A204.1 (cell line): Measurements from ENCODE around the gene OGFR.

ENCODE experiments used
- FAIRE-seq: peaks from 2 replicates; lab custom pipeline; 2012; peaks lifted over from hg19 to GRCh38; lab: Jason Lieb, UNC

OGFR gene

GRCh38 chr20:62784497-62784896 lies 20.1 kb upstream of the OGFR start:
- no peak for FAIRE-seq

DNA sequence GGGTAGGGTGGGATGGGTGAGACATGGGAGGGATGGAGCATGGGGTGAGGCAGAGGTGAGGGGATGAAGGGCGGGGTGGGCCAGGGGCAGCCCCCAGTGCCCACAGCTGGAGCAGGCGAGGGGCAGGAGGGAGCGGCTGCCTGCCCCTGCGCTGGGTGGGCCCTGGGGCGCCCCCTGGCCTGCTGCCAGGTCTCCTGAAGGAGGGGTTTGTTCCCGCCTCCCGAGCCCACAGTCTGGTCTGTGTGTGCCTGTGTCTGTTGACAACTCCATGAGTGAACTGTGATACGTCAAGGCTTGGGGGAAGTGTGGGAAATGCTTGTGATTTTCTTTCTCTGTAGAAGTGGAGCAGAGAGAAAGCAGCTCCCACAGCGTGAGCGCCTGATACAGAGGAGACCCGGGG lies 19.2 kb upstream of the OGFR start:
- no peak for FAIRE-seq

DNA sequence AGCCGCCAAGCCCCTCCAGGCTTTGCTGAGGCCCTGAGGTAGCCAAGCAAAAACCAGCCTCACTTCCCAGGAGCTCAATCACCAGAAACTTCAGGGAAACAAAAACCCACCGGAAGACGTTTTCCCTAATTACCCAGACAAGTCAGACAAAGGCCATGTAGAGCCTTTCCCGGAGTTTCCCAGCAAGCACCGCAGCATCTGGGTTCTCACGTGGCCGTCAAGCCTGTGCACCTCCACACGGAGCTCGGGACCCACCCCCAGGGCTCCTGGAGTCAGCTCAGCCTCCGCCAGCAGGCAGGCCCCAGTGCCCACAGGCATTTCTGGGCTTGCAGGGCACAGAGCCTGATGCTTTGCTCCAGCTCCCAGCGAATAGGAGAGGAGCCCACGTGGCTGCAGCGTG lies 18.5 kb upstream of the OGFR start:
- FAIRE-seq = no peak

DNA sequence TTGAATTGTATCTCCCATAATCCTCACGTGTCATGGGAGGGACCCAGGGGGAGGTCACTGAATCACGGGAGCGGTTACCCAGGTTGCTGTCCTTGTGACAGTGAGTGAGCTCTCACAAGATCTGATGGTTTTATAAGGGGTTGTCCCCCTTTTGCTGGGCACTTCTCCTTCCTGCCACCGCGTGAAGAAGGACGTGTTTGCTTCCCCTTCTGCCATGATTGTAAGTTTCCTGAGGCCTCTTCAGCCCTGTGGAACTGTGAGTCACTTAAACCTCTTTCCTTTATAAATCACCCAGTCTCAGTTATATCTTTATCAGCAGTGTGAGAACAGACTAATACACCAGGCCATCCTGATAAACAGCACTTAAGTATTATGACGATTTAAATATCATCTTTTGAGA lies 17.3 kb upstream of the OGFR start:
- no peak for FAIRE-seq

- FAIRE-seq = no peak
Observed at GRCh38 chr20:62787866-62788265, 16.8 kb upstream of the OGFR start.

DNA sequence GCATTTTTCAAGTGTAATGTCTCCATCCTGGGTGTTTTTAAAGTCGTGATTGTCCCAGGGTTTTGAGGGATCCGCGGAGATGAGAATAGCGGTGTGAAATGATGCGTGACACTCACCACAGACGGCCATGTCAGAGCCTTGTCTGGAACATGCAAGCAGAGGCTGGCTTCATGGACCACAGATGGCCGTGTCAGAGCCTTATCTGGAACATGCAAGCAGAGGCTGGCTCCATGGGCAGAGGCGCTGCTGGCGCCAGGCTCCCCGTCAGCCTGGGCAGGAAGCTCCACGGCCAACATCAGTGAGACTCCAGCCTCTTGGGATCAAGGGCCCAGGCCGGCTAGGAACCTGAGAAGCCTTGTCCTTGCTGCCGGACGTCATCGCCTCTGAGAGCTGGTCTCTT lies 16.0 kb upstream of the OGFR start:
- no peak for FAIRE-seq

- no peak for FAIRE-seq
Observed at GRCh38 chr20:62790075-62790474, 14.6 kb upstream of the OGFR start.

DNA sequence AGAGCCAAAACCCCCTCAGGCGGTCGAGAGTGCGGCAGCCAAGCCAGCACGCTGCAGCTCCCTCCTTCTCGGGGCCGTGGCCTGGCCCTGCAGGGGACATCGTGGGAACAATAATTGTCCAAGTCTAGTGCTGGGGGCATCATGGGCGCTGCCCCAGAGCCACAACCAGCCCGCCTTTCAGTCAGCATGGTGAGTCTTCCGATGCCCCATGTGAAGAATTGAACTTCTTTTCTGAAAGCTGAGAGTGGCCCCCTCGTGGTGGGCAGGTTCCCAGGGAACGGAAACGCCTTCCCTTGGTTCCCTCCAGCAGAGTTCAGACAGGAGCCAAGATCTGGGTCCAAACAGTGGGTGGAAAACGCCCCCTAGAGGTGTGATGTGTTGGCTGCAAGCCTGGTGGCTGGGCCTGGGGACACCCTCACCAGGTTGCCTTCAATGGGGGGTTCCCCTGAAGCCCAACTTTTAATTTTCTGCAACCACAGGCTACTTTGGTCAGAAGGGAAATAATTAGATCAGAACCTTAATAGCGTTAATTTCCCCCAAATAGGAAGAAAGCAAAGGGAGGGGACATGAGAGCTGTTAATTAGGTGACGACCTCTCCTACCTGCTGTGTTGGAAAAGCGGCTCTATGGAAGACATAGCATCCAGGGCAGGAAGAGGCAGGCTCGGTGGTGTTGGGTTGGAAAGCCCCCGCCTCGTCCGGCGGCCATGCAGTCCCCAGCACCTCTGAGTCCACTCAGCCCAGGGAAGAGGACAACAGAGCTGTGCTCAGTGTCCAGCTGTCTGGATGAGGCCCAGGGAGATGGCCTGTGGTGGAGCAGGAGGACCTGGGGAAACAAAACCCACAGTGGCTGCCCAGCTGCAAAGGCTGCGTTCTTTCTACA lies 13.1 kb upstream of the OGFR start:
- FAIRE-seq = no peak

- FAIRE-seq = no peak
Observed at GRCh38 chr20:62792182-62792939, 12.3 kb upstream of the OGFR start.

- FAIRE-seq = no peak
Observed at GRCh38 chr20:62792940-62793756, 11.5 kb upstream of the OGFR start.

- FAIRE-seq = no peak
Observed at GRCh38 chr20:62793757-62794006, 11.0 kb upstream of the OGFR start.

DNA sequence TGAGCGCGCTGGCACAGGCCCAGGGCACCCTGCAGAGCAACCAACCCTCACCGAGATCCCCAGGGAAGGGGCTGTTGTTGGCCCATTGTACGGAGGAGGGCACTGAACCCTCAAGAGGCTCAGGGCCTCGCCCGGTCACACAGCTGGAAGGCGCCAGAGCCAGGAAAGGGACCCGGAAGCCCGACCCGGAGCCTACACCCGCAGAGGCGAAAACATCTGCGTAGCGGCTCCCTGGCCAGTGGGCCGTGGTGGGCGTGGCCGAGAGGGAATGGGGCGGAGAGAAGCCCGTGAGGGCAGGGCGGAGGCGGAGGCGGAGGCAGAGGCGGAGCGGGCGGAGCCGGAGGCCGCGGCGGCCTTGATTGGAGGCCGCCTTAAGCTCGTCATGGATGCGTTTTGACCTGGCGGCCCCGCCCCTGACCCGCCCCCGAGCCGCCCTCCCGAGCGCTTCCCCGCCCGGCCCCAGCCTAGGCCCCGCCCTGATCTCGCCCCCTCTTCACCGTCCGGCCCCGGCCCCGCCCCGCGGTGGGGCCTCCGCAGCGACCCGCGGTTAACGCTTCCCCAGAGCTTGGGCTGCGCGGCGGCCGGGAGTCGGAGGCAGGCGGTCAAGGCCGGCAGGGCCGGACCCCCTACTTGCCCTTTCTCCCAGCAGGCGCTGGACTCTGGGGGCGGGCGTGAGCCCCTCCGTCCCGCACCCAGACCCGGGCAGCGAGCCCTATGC lies 10.5 kb upstream of the OGFR start:
- no peak for FAIRE-seq

DNA sequence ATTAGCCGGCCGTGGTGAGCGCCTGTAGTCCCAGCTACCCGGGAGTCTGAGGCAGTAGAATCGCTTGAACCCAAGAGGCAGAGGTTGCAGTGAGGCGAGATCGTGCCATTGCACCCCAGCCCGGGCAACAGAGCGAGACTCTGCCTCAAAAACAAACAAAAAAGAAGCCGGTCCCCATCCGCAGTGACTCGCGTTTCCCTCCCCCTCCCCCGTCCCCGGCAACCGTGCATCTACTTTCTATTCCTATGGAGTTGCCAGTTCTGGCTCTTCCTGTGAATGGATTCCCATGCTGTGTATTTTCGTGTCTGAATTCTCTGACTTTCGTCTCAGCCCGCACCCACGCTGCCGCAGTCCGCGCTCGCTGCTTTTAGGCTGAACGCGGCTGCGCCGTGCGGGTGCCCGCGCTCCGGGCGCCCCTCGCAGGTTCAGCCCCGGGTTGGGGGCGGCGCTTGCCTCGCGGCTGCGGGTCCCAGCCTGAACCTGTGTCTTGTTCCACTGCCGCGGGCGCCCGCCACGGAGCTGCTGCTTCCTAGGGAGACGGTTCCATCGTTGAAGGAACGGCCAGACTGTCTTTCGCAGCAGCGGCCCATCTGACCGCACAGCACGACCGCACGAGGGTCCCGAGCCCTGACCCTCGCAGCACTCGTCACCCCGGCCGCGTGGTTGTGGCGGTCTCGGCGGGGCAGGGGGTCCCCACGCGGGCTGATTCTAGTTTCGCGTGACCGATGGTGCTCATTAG lies 9.4 kb upstream of the OGFR start:
- FAIRE-seq = no peak

GRCh38 chr20:62796699-62797491 lies 7.7 kb upstream of the OGFR start:
- no peak for FAIRE-seq

DNA sequence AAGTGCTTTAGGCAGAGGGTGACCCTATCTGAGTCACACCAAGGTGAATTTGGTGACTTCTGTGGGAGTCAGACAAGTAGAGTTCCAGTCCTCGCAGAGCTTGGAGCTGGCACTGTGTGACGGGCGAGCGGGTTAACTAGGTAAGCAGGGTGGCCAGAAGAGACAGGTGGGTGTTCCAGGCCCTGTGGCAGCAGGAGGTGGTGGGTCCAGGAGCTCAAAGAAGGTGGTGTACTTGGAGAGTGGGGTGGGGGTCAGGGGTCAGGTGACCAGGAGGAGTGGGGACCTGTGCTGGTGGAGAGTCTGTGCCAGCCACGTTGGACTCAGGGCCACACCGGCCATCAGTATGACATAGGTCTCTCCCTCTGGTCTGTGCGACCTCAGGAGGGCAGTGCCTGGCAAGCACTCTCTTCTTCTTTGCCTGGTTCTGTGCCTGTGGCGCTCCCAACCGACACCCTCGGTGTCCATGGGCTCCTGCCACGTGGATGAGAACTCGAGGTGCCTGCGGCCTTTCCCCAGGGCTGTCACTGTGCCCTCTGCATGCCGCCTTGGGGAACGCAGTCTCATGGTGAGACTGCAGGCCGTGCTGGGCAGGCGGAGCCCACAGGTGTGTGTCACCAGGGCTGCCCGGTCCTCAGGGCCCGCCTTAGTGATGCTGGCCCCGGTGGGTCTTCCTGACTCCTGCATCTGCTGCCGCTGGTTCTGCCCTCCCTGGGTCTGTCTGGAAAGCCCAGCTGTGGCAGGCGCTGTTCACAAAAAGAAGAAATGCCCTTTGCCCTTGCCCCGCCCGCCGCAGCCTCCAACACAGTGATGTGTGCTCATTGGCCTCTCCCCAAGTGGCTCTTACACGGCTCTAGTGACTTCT lies 6.7 kb upstream of the OGFR start:
- no peak for FAIRE-seq

DNA sequence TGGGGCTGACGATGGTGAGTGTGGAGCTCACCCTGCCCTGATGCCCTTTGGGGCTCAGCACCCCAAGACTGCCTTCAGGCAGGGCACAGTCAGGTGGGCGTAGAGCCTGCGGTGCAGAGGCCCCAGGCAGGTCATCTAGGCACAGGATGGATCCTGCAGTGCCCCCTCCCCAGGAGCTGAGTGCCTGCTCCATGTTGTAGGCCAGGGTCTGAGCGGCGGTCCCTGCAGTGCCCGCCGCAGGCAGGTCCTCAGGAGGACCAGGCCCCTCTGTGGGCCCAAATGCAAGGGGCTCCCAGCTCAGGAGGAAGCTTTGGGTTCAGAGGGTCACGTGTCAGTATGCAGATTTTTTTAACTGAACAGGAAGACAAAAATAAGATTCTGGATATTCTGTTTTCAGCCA lies 5.6 kb upstream of the OGFR start:
- no peak for FAIRE-seq

DNA sequence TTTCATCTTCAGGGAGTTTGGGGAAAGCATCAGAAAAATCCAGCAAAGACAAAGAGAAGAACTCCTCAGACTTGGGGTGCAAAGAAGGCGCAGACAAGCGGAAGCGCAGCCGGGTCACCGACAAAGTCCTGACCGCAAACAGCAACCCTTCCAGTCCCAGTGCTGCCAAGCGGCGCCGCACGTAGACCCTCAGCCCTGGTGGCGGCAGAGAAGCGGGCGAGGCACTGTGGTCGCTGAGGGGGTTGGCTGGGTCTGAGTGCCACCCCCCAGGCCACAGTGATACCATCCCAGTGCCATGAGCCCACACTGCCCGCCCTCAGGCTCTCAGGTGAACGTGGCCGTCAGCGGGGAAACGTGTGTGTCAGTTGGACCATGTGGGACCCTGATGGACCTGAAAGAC lies 5.2 kb upstream of the OGFR start:
- no peak for FAIRE-seq

DNA sequence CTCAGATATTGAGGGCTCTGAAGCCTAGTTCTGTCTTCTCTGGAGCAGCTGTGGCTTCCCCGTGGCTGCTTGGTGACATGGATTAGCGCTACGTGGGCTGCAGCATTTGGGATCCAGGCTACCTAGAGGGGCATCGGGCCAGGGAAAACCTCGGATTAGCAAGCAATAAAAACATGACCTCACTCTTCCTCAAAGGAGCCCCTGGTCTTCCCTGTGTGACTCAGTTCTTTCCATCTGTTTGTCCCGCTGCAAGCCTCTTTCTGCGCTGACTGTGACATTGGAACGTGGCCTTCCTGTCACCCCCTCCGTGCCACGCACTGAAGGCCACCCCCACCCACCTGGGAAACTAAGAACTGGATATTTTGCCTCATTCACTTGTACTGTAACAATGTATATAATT lies 4.8 kb upstream of the OGFR start:
- FAIRE-seq = no peak

- FAIRE-seq = no peak
Observed at GRCh38 chr20:62800314-62801259, 4.0 kb upstream of the OGFR start.
